Esophagus squamous epithelium (tissue), 4 donors: ENCODE data around the gene MIA.

Experiments
- CTCF ChIP-seq, 6 experiments: fragments of 450-650 bp in 4 of 6; fragments of 200-600 bp in 2 of 6; sonication (generic) in 2 of 6; IDR thresholded peaks; one replicate each; pipeline ENCODE4 v1.5.1; 2016 to 2019; ENCODE audit warnings: antibody characterized with exemption in 6 of 6, mild to moderate bottlenecking in 4 of 6, moderate library complexity in 4 of 6
- POLR2A ChIP-seq, 4 donors: fragments of 450-650 bp; IDR thresholded peaks; one replicate each; pipeline ENCODE4 v1.6.1; 2017; ENCODE audit warnings: antibody characterized with exemption in 4 of 4, mild to moderate bottlenecking in 4 of 4, moderate library complexity in 3 of 4

- TF ChIP-seq CTCF (IDR thresholded peaks at IDR 0.05) (no peak), POLR2A (IDR thresholded peaks at IDR 0.05) (no peak)
These were observed 11.8 kb upstream of the MIA start for GRCh38 chr19:40763526-40763925.
